H1 (cell line): ENCODE measurements around the gene YOD1. TPM values are rescaled to one million over a fixed set of nuclear protein-coding genes. Genes with fewer than 3 reads are reported as not detected.

Experiments used
- CTCF ChIA-PET: fragments of 300-600 bp; sonication (Branson Sonifier 250); formaldehyde crosslinking; loops from one replicate; lab custom pipeline; 2021; ENCODE audit not compliant: partially characterized antibody; lab: Charles Lee
- POLR2A ChIA-PET: fragments of 300-600 bp; sonication (Branson Sonifier 250); formaldehyde crosslinking; loops from one replicate; lab custom pipeline; 2021; ENCODE audit warnings: inconsistent platforms; ENCODE audit not compliant: partially characterized antibody; lab: Charles Lee
- DNase-seq, 2 experiments: peaks; one replicate each; pipeline versions ENCODE4 v3.0.0 to v3.0.0-alpha.2; 2010 to 2022; ENCODE audit warnings: low spot score in 2 of 2, low read depth in 1 of 2, mixed read lengths in 1 of 2
- FAIRE-seq: peaks from 2 replicates; lab custom pipeline; 2011; peaks lifted over from hg19 to GRCh38; lab: Jason Lieb, UNC
- H2AFZ ChIP-seq: 2 replicates; pipeline ENCODE4 v1.8.1; 2012; ENCODE audit warnings: low read length, inconsistent platforms
- H2AK5ac ChIP-seq: 2 replicates; pipeline ENCODE4 v1.6.1; 2013; ENCODE audit warnings: low read depth, low read length
- H2BK120ac ChIP-seq: replicated peaks from 2 replicates; pipeline ENCODE3; 2013; ENCODE audit warnings: low read depth, low read length, inconsistent platforms
- H2BK12ac ChIP-seq: 2 replicates; pipeline ENCODE4 v1.6.1; 2013; ENCODE audit warnings: low read depth, low read length
- H2BK15ac ChIP-seq: 2 replicates; pipeline ENCODE4 v1.6.1; 2013; ENCODE audit warnings: low read length
- H2BK20ac ChIP-seq: 2 replicates; pipeline ENCODE4 v1.6.1; 2013; ENCODE audit warnings: low read length
- H2BK5ac ChIP-seq: 2 replicates; pipeline ENCODE4 v1.6.1; 2013; ENCODE audit warnings: low read depth, low read length
- H3K14ac ChIP-seq: 2 replicates; pipeline ENCODE4 v1.6.1; 2013; ENCODE audit warnings: inconsistent platforms; ENCODE audit not compliant: insufficient read length
- H3K18ac ChIP-seq: 2 replicates; pipeline ENCODE4 v1.6.1; 2013; ENCODE audit warnings: low read length; ENCODE audit errors: extremely low read depth
- H3K23ac ChIP-seq: 2 replicates; pipeline ENCODE4 v1.6.1; 2013; ENCODE audit warnings: inconsistent platforms; ENCODE audit not compliant: insufficient read length
- H3K23me2 ChIP-seq: 2 replicates; pipeline ENCODE4 v1.6.1; 2013; ENCODE audit warnings: low read depth, low read length
- H3K27ac ChIP-seq: 2 replicates; pipeline ENCODE4 v1.6.1; 2011; ENCODE audit warnings: low read depth, low read length, inconsistent platforms
- H3K27me3 ChIP-seq, 4 experiments: replicated peaks in 1 of 4; 1 replicate in 1 of 4; 2 replicates in 3 of 4; pipeline versions ENCODE4 v1.6.1 to v1.8.1; 2011 to 2013; ENCODE audit warnings: low read length in 3 of 4, mild to moderate bottlenecking in 3 of 4, inconsistent platforms in 2 of 4, mixed read lengths in 2 of 4, moderate library complexity in 1 of 4; ENCODE audit not compliant: control insufficient read depth in 3 of 4, insufficient read depth in 3 of 4; ENCODE audit errors: extremely low read depth in 1 of 4
- H3K36me3 ChIP-seq, 4 experiments: 2 replicates each; pipeline versions ENCODE4 v1.6.1 to v1.8.1; 2011 to 2013; ENCODE audit warnings: mild to moderate bottlenecking in 4 of 4, low read length in 3 of 4, moderate library complexity in 2 of 4, control low read depth in 1 of 4, inconsistent platforms in 1 of 4; ENCODE audit not compliant: insufficient read depth in 4 of 4, control insufficient read depth in 2 of 4
- H3K4ac ChIP-seq: replicated peaks from 2 replicates; pipeline ENCODE3; 2013; ENCODE audit warnings: low read length, low read depth, mixed read lengths, inconsistent platforms; ENCODE audit not compliant: insufficient read length
- H3K4me1 ChIP-seq, 4 experiments: replicated peaks in 1 of 4; 1 replicate in 1 of 4; 2 replicates in 3 of 4; pipeline versions ENCODE4 v1.6.1 to v1.8.1; 2011 to 2013; ENCODE audit warnings: low read length in 3 of 4, inconsistent platforms in 2 of 4, mixed read lengths in 1 of 4; ENCODE audit not compliant: insufficient read depth in 4 of 4, control insufficient read depth in 3 of 4
- H3K4me2 ChIP-seq, 2 experiments: 2 replicates each; pipeline versions ENCODE4 v1.6.1 to v1.8.1; 2011 to 2013; ENCODE audit warnings: low read depth in 2 of 2, low read length in 2 of 2, control low read depth in 1 of 2, inconsistent platforms in 1 of 2, mild to moderate bottlenecking in 1 of 2; ENCODE audit not compliant: insufficient read depth in 1 of 2
- H3K4me3 ChIP-seq, 4 experiments: fragments of 200-600, 300-600 bp in 1 of 4; sonication (generic), shearing (Covaris generic), sonication (Bioruptor Twin) in 1 of 4; 2 replicates each; pipeline versions ENCODE4 v1.5.1 to v1.8.1; 2011 to 2016; ENCODE audit warnings: low read length in 4 of 4, low read depth in 3 of 4, control low read depth in 2 of 4, inconsistent platforms in 2 of 4, mild to moderate bottlenecking in 2 of 4, mixed read lengths in 1 of 4, moderate library complexity in 1 of 4; ENCODE audit not compliant: insufficient read depth in 2 of 4; ENCODE audit errors: extremely low read depth in 1 of 4
- H3K56ac ChIP-seq: replicated peaks from 2 replicates; pipeline ENCODE3; 2013; ENCODE audit warnings: low read depth, mild to moderate bottlenecking, mixed read lengths, low read length, inconsistent platforms; ENCODE audit not compliant: insufficient read length
- H3K79me1 ChIP-seq: 2 replicates; pipeline ENCODE4 v1.6.1; 2013; ENCODE audit warnings: low read depth, low read length, control low read depth
- H3K79me2 ChIP-seq, 2 experiments: 2 replicates each; pipeline versions ENCODE4 v1.6.1 to v1.8.1; 2012 to 2013; ENCODE audit warnings: low read length in 2 of 2, mild to moderate bottlenecking in 2 of 2, inconsistent platforms in 1 of 2; ENCODE audit not compliant: insufficient read depth in 2 of 2, control insufficient read depth in 1 of 2
- H3K9ac ChIP-seq, 4 experiments: replicated peaks in 1 of 4; 1 replicate in 1 of 4; 2 replicates in 3 of 4; pipeline versions ENCODE4 v1.6.1 to v1.8.1; 2011 to 2013; ENCODE audit warnings: low read depth in 3 of 4, low read length in 3 of 4, control low read depth in 2 of 4, mild to moderate bottlenecking in 2 of 4, moderate library complexity in 2 of 4, inconsistent platforms in 1 of 4; ENCODE audit errors: extremely low read depth in 1 of 4
- H3K9me3 ChIP-seq, 2 experiments: 2 replicates each; pipeline versions ENCODE4 v1.6.1 to v1.8.1; 2012 to 2013; ENCODE audit warnings: mild to moderate bottlenecking in 2 of 2, moderate library complexity in 2 of 2, control low read depth in 1 of 2, inconsistent platforms in 1 of 2, low read depth in 1 of 2, low read length in 1 of 2, mixed read lengths in 1 of 2; ENCODE audit not compliant: insufficient read depth in 2 of 2
- H4K20me1 ChIP-seq, 2 experiments: replicated peaks in 1 of 2; 2 replicates each; pipeline versions ENCODE3 to v1.8.1; 2011 to 2013; ENCODE audit warnings: inconsistent platforms in 2 of 2, low read length in 2 of 2, mild to moderate bottlenecking in 1 of 2; ENCODE audit not compliant: insufficient read depth in 2 of 2, control insufficient read depth in 1 of 2
- H4K5ac ChIP-seq: 2 replicates; pipeline ENCODE4 v1.6.1; 2013; ENCODE audit warnings: low read length, low read depth, mixed read lengths, inconsistent platforms; ENCODE audit not compliant: insufficient read length
- H4K8ac ChIP-seq: 2 replicates; pipeline ENCODE4 v1.8.0; 2013; ENCODE audit warnings: mild to moderate bottlenecking, moderate library complexity, low read length, inconsistent platforms; ENCODE audit not compliant: insufficient read depth; ENCODE audit errors: extremely low read depth
- H4K91ac ChIP-seq: replicated peaks from 2 replicates; pipeline ENCODE3; 2013; ENCODE audit warnings: low read length, mixed read lengths, inconsistent platforms; ENCODE audit not compliant: insufficient read length
- BACH1 ChIP-seq: IDR thresholded peaks from 2 replicates; pipeline ENCODE4 v1.6.1; 2012; ENCODE audit warnings: low read length, improper control_type of control experiment
- CHD1 ChIP-seq: IDR thresholded peaks from 2 replicates; pipeline ENCODE4 v1.6.1; 2012; ENCODE audit warnings: low read depth, low read length, improper control_type of control experiment
- EGR1 ChIP-seq: IDR thresholded peaks from 2 replicates; pipeline ENCODE4 v1.6.1; 2011; ENCODE audit warnings: low read depth, low read length, borderline replicate concordance
- FOSL1 ChIP-seq: IDR thresholded peaks from 2 replicates; pipeline ENCODE4 v1.6.1; 2011; ENCODE audit warnings: mild to moderate bottlenecking, low read depth, low read length, moderate library complexity; ENCODE audit not compliant: insufficient read depth
- HDAC6 ChIP-seq: IDR thresholded peaks from one replicate; pipeline ENCODE4 v1.7.1; 2012; ENCODE audit warnings: low read depth, mild to moderate bottlenecking, inconsistent platforms, low read length, moderate library complexity
- KDM4A ChIP-seq: IDR thresholded peaks from one replicate; pipeline ENCODE4 v1.7.1; 2012; ENCODE audit warnings: low read depth, mild to moderate bottlenecking, moderate library complexity, low read length, inconsistent platforms; ENCODE audit not compliant: severe bottlenecking
- MAFK ChIP-seq: IDR thresholded peaks from 2 replicates; pipeline ENCODE4 v1.6.1; 2012; ENCODE audit warnings: low read depth, mild to moderate bottlenecking, improper control_type of control experiment, low read length
- NANOG ChIP-seq: IDR thresholded peaks from 2 replicates; pipeline ENCODE4 v1.6.1; 2011; ENCODE audit warnings: low read length, low read depth, mild to moderate bottlenecking, inconsistent platforms; ENCODE audit not compliant: insufficient read depth, poor library complexity, severe bottlenecking
- POLR2A ChIP-seq, 2 experiments: IDR thresholded peaks; 1 replicate in 1 of 2; 2 replicates in 1 of 2; pipeline ENCODE4 v1.6.1; 2011; ENCODE audit warnings: low read depth in 2 of 2, low read length in 2 of 2, mild to moderate bottlenecking in 2 of 2; ENCODE audit errors: control extremely low read depth in 1 of 2
- RNF2 ChIP-seq: fragments of 200-900, 300-1000 bp; sonication (generic); IDR thresholded peaks from 2 replicates; pipeline ENCODE4 v1.7.1; 2016; ENCODE audit warnings: borderline replicate concordance, low read depth, mild to moderate bottlenecking, antibody characterized with exemption, low read length; ENCODE audit not compliant: poor library complexity, severe bottlenecking; ENCODE audit errors: missing control alignments
- ZNF274 ChIP-seq: IDR thresholded peaks from 2 replicates; pipeline ENCODE4 v1.7.0; 2012; ENCODE audit warnings: low read length, borderline replicate concordance; ENCODE audit errors: extremely low read depth
- WGBS, 2 experiments: shearing (Covaris generic) in 1 of 2; methylation state at CpG; one replicate each; pipeline versions ENCODE4 v1.1.6 to v1.1.7; 2013 to 2015; ENCODE audit warnings: low lambda C conversion rate in 2 of 2, mixed read lengths in 2 of 2, inconsistent platforms in 1 of 2, low coverage in 1 of 2, missing lambda C conversion rate in 1 of 2; ENCODE audit not compliant: insufficient replicate concordance in 2 of 2, insufficient coverage in 1 of 2, insufficient read length in 1 of 2; ENCODE audit errors: extremely low coverage in 1 of 2, missing lambda C conversion rate in 1 of 2; 5-methylcytosine and 5-hydroxymethylcytosine counted together
- polyA plus RNA-seq, 7 experiments: library from polyadenylated mRNA; depleted of rRNA in 3 of 7; stranded (reverse) in 5 of 7; unstranded in 2 of 7; fragments of >200 nt in 5 of 7; fragments of 200-250 nt in 2 of 7; gene quantifications; 1 replicate in 5 of 7; 2 replicates in 1 of 7; 4 replicates in 1 of 7; pipeline versions ENCODE4 v1.2.1 to v1.2.3, GENCODE V29; 2011 to 2013; ENCODE audit warnings: missing spikeins in 2 of 7, mixed read lengths in 2 of 7
- total RNA-seq: library from RNA; stranded (reverse); fragmentation: NEBNext Ultra II Directional; extraction: Animal tissue kit (Norgen Biotek cat#: 25700); gene quantifications from 2 replicates; pipeline ENCODE4 v1.2.1, GENCODE V29; 2021

The YOD1 gene
- total and polyA plus RNA-seq, 2 of the 8 experiments (the other 6 are each of a cell fraction or from before 2014, with no cell fraction given): 1.9 to 11.8 TPM

DNA sequence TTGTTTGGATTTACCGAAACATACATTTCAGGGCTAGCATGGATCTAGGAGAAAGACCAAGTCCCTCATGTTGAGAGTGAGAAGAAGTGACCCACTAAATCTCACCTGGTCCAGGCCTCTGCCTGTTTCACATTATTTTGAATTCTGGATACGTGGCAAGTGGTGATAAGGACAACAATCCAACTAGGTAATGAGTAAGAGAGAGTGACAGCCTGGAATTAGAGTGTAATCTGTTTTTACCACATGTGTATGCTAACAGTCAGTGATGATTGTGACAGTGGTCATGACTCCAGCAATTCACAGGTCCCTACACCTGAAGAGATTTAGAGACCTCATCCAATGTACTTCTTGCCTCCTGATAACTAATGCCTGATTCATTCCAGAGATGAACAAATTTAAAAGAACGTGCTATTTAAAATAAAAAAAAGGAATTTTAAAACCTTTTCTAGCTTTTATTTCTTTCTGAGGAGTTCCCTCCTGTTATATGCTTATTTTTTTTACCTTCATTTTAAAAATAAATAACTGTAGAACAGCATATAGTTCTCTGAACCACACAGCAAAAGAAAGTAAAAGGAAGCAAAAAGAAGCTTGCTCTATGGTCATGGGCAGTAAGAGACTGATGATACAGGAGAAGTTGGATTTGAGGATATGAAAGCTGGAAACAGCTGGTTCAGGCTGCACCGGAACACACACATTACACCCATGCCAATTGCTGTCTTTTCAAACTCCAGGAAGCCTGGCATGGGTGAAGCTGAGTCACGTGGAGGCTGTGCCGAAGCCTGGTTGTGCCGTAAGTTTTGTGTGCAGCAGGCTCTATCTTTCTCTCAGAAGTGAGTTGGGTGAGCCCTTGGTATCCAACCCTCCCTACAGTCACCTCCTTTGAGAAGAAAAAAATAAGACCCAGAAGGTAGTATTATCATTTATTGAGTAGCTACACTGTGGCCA is 33.1 kb downstream of the YOD1 start:
- Histone ChIP-seq H3K27me3 (no peaks in the 10 kb centered on the region), H2BK12ac (no peak overlapping the region), H3K9me3 (no peaks in the 10 kb centered on the region), H3K9ac (no peak overlapping the region), H3K14ac (no peak overlapping the region), H3K36me3 (no peaks in the 10 kb centered on the region; a peak in 1 of 8 replicates), H4K5ac (no peak overlapping the region), H2AK5ac (no peak overlapping the region), H3K23me2 (no peaks in the 10 kb centered on the region), H2BK120ac (no peak overlapping the region), H2BK15ac (no peak overlapping the region), H2BK5ac (no peak overlapping the region), H3K4me1 (no peaks in the 10 kb centered on the region), H3K4ac (peak overlapping the region; percentile 58), H3K79me2 (no peaks in the 10 kb centered on the region), H4K8ac (no peak overlapping the region), H3K4me3 (no peak overlapping the region), H4K20me1 (no peaks in the 10 kb centered on the region), H3K18ac (no peak overlapping the region), H3K23ac (no peak overlapping the region), H2AFZ (no peak overlapping the region), H4K91ac (no peak overlapping the region), H3K4me2 (no peak overlapping the region), H3K56ac (no peak overlapping the region), H3K27ac (no peak overlapping the region), H3K79me1 (no peaks in the 10 kb centered on the region), H2BK20ac (no peak overlapping the region)
- 87% methylated on average over 7 of the region's 7 CpGs; no CpG with 5 or more reads in 1 of the 2 experiments for WGBS, 2 experiments
- FAIRE-seq: no peak
- ChIA-PET POLR2A (no interaction called here), CTCF (interaction anchor here (0.8 to 10.5 kb wide), 3 partner anchors 10 to 384 kb away, joined by 3 to 122 read pairs (median 3); no protein-coding TSS in a partner anchor)
- no peak for DNase-seq
- TF ChIP-seq POLR2A (IDR thresholded peaks at IDR 0.05; ENCODE audit: control extremely low read depth in 1 of 2, low read depth in 2 of 2, low read length in 2 of 2) (no peak), BACH1 (no peak), MAFK (no peak), KDM4A (no peak), FOSL1 (no peak), EGR1 (no peak), HDAC6 (no peak), ZNF274 (no peak), CHD1 (no peak), NANOG (no peak), RNF2 (no peak)
